Choroid plexus epithelial cell (primary cell): ENCODE measurements around the gene MIPEP.

ENCODE experiments used
- DNase-seq: peaks from one replicate; pipeline ENCODE4 v3.0.0-alpha.2; 2010; ENCODE audit warnings: low read depth
- H3K4me3 ChIP-seq: 2 replicates; pipeline ENCODE4 v1.5.1; 2011; ENCODE audit warnings: low read depth, mild to moderate bottlenecking, control low read depth, low read length, moderate library complexity
- CTCF ChIP-seq: conservative IDR thresholded peaks from 2 replicates; pipeline ENCODE4 v1.5.1; 2011; ENCODE audit warnings: low read depth, mild to moderate bottlenecking, control low read depth, inconsistent platforms, low read length, moderate library complexity

MIPEP gene

DNA sequence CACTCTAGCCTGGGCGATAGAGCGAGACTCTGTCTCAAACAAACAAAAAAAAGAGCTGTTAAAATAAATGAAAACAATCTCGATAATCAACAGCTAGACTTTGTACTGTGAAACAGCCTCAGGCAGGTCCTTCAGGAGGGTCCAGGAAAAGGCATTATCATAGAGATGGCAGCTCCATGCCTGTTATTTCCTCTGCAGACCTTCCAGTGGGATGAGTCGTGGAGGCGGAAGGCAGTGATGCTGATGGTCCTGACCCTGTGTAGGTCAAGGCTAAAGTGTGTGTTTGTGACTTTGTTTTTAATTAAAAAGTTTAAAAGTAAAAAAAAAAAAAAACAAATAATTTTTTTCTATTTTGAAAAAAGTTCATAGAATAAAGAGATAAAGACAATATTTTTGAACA is 201.6 kb downstream of the MIPEP start:
- no peak overlapping the region for H3K4me3 ChIP-seq
- no peak for DNase-seq
- no peak for TF ChIP-seq CTCF

DNA sequence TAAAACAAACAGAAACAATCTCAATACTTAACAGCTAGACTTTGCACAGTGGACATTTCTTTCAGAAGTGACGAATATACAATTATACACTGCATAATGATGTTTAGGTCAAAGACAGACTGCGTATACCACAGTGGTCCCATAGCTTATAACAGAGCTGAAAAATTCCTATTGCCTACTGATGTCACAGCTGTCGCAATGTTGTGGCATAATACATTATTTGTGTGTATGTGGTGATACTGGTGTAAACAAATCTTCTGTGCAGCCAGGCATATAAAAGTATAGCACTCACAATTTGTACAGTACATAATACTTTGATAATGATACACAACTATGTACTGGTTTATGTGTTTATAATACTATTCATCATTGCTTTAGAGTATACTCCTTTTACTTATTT is 202.3 kb downstream of the MIPEP start:
- no peak for DNase-seq
- TF ChIP-seq CTCF: no peak
- H3K4me3 ChIP-seq: no peak overlapping the region

DNA sequence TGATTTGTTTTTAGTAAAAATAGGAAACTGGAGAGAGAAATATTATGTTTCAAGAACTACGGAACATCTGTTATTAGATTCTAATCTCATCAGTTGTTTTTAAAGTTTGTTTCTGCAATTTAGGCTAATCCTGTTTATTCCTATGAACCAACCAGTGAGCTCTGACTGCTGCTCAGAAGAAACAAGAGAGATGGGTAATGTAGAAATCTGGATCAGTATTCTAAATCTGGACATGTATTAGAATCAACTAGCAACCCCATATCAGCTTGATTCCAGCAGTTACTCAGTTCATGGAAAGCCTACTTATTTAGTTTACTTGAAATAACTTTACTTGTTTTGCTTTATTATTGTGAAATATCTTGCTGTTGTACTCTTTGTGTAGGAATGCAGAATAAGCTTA is 203.8 kb downstream of the MIPEP start:
- TF ChIP-seq CTCF: no peak
- H3K4me3 ChIP-seq: no peak overlapping the region
- DNase-seq: no peak

GRCh38 chr13:23684647-23685046 is 204.6 kb downstream of the MIPEP start:
- no peak for TF ChIP-seq CTCF
- H3K4me3 ChIP-seq: no peak overlapping the region
- no peak for DNase-seq

DNA sequence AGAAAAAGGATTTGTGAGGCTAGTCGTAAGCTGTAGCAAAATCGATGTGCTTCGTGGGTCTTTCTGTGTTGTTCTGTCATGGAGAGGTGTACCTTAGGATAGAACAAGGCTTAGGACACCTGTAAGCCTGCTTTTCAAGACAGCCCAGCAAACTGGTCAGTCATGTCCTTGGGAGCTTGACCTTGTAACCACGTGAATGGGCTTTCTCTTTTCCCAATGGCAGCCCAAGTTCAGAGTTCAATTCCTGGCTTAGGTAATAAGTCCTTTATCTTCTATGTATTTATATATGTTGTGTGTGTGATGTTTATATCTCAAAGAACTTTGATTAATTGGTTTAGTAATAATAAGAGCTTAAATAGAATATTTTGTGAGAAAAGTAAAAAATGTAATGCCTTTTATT is 206.1 kb downstream of the MIPEP start:
- H3K4me3 ChIP-seq: no peak overlapping the region
- no peak for TF ChIP-seq CTCF
- no peak for DNase-seq

GRCh38 chr13:23680845-23681669 is 208.1 kb downstream of the MIPEP start:
- no peak overlapping the region for H3K4me3 ChIP-seq
- peak; percentile 81 for DNase-seq

More at GRCh38 chr13:23680845-23681669, 208.1 kb downstream of the MIPEP start:
- no peak for TF ChIP-seq CTCF
